ENCODE measurements around the gene SPANXN4. TPM values are rescaled to one million over a fixed set of nuclear protein-coding genes. Genes with fewer than 3 reads are reported as not detected.

The SPANXN4 gene
- total RNA-seq, 1 experiment from 2014 or later = not detected

DNA sequence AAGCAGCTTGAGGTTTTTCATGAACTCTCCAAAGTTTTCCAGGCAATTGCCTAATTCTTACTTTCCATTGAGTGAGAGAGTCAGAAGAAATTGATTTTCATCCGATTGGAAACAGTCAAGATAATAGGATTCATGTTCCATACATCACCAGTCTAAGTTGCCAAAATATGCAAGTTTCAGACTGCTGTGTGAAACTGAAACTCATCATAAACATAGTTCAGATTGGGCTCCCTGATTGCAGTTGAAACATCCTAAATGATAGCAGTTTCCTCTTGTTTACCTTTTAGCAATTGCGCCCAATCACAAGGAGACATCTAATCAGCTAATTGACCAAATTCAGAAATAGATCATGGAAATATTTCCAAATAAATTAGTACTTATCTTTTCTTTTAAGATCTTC is 56.8 kb downstream of the SPANXN4 start:
- H4K20me1 ChIP-seq (ENCODE audit: control insufficient read depth, insufficient read depth, insufficient read length) = no peaks in the 10 kb centered on the region
- no peak overlapping the region for H3K4ac ChIP-seq (ENCODE audit: low read depth, low read length)
- no peaks in the 10 kb centered on the region for H3K79me1 ChIP-seq (ENCODE audit: insufficient read depth, low read depth, low read length, poor library complexity, severe bottlenecking)
- H2AFZ ChIP-seq (ENCODE audit: low read length) = no peak overlapping the region
- no peaks in the 10 kb centered on the region for H3K79me2 ChIP-seq (ENCODE audit: insufficient read depth, low read length)
- H2BK20ac ChIP-seq (ENCODE audit: low read depth, low read length, poor library complexity, severe bottlenecking) = no peak overlapping the region
- H2BK15ac ChIP-seq (ENCODE audit: low read depth, low read length) = no peak overlapping the region
- H4K5ac ChIP-seq (ENCODE audit: insufficient read length, low read depth, low read length) = no peak overlapping the region
- H3K4me1 Mint-ChIP-seq = peaks cover 9 to 12% of the 10 kb centered on the region in 2 experiments
- peaks cover 3% of the 10 kb centered on the region; the same call in 1 of the 2 replicates for H3K4me1 ChIP-seq (ENCODE audit: insufficient read depth, low read length)
- DNase-seq = no peak
- WGBS (ENCODE audit: extremely low coverage, insufficient read length, low lambda C conversion rate) = no CpG with 5 or more reads among the region's 2 CpGs
- no peak overlapping the region for H3K4me3 Mint-ChIP-seq
- no peaks in the 10 kb centered on the region for H3K23me2 ChIP-seq (ENCODE audit: insufficient read length, low read depth, low read length, poor library complexity, severe bottlenecking)
- H3K9me3 Mint-ChIP-seq = peaks cover 63 to 71% of the 10 kb centered on the region in 2 experiments
- no peak overlapping the region for H3K23ac ChIP-seq (ENCODE audit: insufficient read length, low read depth, low read length)
- no peak overlapping the region for H3K14ac ChIP-seq (ENCODE audit: insufficient read depth, low read length)
- no peak overlapping the region for H3T11ph ChIP-seq (ENCODE audit: low read length)
- H4K8ac ChIP-seq (replicated peaks; ENCODE audit: insufficient read length, low read depth, low read length) = no peak overlapping the region
- H2AK5ac ChIP-seq (ENCODE audit: insufficient read length, low read length) = no peak overlapping the region
- no peak overlapping the region for H3K56ac ChIP-seq (ENCODE audit: insufficient read length, low read depth, low read length)
- no peak overlapping the region for H2BK5ac ChIP-seq (ENCODE audit: insufficient read length, low read length)
- no peak for TF ChIP-seq CTCF (conservative IDR thresholded peaks at IDR 0.05)
- H3K18ac ChIP-seq (ENCODE audit: insufficient read length, low read depth, low read length) = no peak overlapping the region
- no peak overlapping the region for H3K4me2 ChIP-seq (ENCODE audit: insufficient read depth, insufficient read length, low read length)
- no peaks in the 10 kb centered on the region for H3K27me3 Mint-ChIP-seq (ENCODE audit: low read depth)
- no peak overlapping the region for H4K91ac ChIP-seq (ENCODE audit: insufficient read length, low read depth, low read length)
- H3K27ac ChIP-seq (ENCODE audit: insufficient read length, low read depth, low read length) = no peak overlapping the region
- peaks cover 16 to 20% (median 18%) of the 10 kb centered on the region in 3 experiments for H3K36me3 Mint-ChIP-seq (ENCODE audit: insufficient read depth in 1 of 3, low read depth in 3 of 3)
- H2BK12ac ChIP-seq (ENCODE audit: insufficient read length, low read depth, low read length) = no peak overlapping the region
- no peak overlapping the region for H3K9ac ChIP-seq (ENCODE audit: extremely low read depth, insufficient read length, low read length)
- H3K9me3 ChIP-seq (ENCODE audit: control insufficient read depth, low read depth, low read length) = peaks cover 19% of the 10 kb centered on the region
- no peak overlapping the region for H2BK120ac ChIP-seq (ENCODE audit: low read depth, low read length, poor library complexity, severe bottlenecking)
- H3K27me3 ChIP-seq (ENCODE audit: insufficient read depth, low read length) = no peaks in the 10 kb centered on the region
- H3K27ac Mint-ChIP-seq = no peak overlapping the region
